Stromal cell of bone marrow (primary cell): ENCODE results near the gene STXBP1.

Experiments used
- DNase-seq: peaks from one replicate; pipeline ENCODE4 v3.0.0-alpha.2; 2012; ENCODE audit warnings: low read depth

The STXBP1 gene

DNA sequence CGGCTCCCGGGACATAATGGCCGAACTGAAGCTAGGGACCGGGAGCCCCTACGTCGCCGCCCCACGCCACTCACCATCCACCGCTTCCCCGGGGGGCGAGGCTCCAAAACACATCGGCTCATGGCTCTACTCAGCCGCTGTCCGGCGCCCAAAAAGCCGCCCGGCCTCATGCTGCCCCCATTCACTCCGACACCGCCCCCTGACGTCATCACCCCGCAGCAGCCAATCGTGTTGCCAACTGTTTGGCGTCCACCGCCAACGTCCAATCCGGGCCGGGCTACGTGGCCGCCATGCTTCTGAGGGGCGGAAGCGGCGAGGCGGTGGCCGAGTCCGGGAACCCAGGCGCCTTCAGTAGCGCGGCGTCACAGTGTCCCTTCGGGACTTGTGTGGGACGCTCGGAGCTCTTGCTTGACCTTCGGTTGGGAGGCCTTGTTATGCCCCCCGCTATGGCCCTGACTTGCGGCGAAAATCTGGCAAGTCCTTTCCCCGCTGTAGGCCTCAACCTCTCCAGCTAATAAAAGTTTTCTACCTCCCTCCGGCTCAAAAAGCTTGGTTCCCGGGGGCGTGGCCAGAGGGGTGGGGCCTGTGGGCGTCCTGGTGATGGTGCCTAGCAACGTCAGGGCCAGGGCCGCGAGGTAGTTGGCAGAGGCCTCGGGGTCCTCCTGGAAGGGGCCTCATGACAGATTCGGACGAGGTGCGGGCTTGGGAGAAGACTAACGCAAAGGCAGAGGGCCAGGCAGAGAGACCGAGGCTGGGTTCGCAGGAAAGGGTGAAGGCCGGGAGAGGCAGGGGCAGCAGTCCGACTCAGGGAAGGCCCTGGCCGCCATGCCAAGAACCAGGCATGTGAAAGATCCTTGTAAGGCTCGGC is 103.6 kb downstream of the STXBP1 start, which contains the start of the genes PTRH1 and TTC16:
Gene PTRH1, minus strand, starts transcription at position 194 of the 868 bp plus-strand sequence. Its CDS starts 24 bp downstream, at position 170.
Gene TTC16, plus strand, starts transcription at position 610 of the 868 bp plus-strand sequence. Its CDS starts 67 bp downstream, at position 677.
- peak; percentile 93 for DNase-seq

DNA sequence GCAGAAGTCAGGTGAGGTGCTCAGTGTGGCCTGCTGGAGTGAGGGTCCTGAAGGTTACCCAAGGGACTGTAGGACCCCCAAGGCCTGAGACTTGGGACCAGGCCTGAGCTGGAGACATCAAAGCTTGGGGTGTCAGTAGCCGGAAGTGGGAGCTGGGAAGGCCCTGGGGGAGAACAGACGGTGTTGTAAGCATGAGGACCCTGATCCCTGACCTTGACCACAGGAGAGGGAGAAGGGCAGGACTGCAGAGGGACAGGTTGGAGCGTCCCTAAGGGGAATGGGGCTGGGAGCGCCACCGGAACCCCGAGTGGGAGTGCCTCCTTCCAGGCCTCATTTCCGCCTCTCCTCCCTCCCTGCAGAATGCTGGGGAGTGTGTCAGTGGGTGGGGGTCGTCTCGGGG is 104.3 kb downstream of the STXBP1 start:
- DNase-seq = no peak

DNA sequence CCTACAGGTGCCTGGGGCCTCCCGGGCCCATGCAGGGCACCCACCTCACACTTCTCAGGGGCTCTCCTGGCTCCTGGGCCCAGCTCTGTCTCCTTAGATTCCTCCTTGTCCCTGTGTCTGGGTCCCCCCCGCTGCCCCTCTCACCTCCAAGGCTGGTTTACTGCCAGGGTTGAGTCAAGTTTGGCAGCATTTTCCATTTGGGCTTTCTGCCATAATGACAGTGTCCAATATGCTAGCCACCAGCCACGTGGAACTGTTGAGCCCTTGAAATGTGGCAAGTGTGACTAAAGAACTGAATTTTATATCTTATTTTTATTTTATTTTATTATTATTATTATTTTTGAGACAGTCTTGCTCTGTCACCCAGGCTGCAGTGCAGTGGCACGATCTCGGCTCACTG is 105.7 kb downstream of the STXBP1 start:
- DNase-seq = no peak

DNA sequence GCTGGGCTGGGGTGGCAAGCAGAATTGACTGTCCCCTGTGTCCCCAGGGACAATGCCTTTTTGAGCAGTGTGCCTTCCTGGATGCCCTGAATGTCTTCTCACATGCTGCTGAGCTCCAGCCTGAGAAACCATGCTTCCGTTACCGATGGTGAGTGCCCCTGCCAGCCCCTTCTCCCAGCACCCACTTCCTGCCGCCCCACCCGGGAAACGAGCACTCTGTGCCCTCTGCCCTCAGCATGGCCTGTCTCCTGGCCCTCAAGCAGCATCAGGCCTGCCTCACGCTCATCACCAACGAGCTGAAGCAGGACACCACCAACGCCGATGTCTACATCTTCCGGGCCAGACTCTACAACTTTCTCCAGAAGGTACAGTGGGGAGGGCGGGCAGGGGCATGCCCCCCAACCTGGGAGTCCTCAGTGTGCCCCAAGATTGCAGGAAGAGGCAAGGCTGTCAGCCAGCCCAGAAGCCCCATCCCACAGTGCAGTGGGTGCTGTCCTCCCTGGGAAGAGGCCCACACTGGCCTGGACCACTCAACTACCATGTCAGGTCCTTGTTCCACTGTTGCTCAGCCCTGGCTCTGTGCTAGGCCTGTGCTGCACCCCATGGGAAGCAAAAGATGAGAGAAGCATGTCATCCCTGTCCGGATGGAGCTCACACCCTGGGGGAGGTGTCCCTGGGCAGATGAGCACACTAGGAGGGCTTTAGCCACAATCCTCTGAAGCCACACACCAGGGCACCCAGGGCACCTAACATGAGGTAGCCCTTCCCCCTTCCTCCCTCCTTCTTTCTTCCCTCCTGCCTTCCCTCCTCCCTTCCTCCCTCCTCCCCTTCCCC is 108.2 kb downstream of the STXBP1 start:
- no peak for DNase-seq

DNA sequence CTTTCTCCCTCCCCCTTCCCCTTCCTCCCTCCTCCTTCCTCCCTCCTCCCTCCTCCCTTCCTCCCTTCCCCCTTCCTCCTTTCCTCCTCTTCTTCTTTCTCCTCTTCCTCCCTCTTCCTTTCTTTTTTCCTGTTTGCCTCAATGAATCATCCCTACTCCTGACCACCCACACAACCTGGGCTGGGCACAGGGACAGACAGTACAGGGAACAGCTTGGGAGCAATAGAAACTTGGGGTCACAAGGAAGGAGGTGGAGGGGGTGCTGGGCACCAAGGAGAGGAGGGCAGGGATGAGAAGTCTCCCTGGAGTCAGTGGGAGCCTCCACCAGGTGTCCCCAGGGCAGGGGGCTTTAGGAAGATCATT is 108.8 kb downstream of the STXBP1 start:
- DNase-seq = no peak

DNA sequence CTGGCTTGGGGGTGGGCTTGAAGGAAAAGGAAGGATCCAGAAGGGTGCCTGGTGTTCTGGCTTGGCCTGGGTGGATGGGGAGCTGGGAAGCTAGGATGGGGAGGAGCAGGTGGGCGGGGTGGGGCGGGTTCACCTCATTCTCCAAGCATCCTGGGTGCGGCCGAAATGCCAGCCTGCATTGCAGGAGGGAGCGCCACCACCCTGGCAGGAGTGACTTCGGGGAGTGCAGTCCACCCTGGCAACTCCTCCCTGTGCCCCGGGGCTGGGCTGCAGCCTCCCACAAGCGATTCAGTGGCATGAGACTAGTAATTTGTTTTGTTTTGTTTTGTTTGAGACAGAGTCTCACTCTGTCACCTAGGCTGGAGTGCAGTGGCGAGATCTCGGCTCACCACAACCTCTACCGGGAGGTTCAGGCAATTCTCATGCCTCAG is 109.3 kb downstream of the STXBP1 start:
- no peak for DNase-seq

DNA sequence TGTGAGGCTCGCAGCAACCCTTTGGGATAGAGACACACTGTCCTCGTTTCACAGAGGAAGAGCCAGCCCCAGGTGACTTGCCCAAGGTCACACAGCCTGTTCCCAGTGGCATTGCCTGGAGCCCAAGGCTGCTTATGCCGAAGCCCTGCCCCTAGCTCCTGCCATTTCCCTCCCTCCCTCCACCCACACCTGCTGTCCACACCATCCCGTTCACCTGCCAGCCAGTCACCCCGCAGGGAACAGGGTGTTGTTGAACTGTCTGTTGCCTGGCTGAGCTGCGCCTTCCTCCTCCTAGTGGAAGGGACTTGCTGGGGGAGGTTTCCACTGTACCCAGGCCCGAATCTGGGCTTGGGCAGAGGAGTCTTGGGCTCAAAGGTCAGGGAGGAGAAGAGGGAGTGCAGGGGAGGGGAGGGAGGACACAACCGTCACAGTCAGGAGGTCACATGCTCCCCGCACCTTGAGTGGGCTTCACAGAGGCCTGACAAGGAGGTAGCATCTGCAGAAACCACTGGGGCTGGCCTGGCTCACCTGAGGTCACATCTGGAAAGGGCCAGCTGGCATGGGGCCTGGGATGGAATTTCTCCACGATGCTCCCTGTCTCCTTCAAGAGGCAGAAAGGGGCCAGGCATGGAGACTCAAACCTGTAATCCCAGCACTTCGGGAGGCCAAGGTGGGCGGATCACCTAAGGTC is 110.1 kb downstream of the STXBP1 start:
- no peak for DNase-seq

DNA sequence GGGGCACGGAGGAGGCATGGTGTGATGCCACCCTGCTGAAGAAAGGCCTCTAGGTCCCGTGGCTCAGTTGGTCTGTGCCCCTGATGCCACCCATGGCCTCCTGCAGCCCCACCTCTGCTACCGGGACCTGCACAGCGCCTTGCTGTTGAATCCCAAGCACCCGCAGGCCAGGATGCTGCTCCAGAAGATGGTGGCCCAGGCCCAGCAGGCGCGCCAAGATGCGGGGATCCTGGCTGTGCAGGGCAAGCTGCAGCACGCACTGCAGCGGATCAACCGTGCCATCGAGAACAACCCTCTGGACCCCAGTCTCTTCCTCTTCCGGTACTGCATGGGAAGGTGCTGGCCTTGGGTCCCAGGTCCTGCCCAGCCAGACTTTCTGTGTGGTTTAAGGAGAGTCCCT is 110.9 kb downstream of the STXBP1 start:
- DNase-seq = no peak

DNA sequence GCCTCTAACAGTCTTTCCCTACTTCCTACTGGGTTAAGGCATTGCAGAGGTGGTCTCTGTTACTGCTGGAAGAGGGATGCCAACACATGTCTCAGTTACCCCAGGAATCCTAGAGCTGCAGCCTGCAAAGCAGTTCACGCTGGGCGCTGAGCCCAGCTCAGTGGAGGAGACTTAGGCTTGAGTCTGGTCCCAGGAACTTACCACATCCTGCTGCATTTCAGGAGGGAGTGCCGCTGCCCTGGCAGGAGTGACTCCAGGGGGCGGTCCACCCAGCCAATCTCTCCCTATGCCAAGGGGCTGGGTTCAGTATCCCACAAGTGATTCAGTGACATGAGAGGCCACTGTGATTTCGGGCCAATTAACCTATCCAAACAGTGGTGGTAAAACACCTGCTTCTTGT is 111.4 kb downstream of the STXBP1 start:
- peak; percentile 65 for DNase-seq

DNA sequence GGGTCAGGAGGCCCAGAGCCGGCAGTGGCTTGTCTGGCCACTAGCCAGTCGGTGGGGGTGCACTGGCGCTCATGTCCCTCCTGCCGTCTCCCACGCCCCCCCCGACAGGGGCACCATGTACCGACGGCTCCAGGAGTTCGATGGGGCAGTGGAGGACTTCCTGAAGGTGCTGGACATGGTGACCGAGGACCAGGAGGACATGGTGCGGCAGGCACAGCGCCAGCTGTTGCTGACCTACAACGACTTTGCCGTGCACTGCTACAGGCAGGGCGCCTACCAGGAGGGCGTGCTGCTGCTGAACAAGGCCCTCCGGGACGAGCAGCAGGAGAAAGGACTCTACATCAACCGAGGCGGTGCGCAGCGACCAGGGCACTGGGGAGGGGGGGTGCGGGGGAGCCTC is 111.9 kb downstream of the STXBP1 start:
- no peak for DNase-seq

DNA sequence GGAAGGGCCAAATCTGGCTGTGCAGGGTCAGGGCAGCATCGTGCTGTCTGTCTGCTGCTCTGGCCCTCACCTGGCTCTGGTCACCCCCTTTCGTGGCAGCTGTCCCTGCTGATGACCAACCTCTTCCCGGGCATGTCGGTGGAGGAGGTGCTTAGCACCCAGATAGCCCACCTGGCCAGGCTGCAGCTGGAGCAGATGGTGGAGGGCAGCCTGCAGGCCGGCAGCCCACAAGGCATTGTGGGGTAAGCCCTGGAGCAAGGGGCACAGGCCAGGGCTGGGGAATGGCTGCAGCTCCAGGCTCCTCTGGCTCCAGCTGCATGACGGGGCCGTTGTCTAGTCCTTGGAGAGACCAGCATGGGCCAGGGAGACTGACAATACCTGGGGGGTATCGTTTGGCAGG is 114.8 kb downstream of the STXBP1 start:
- no peak for DNase-seq

DNA sequence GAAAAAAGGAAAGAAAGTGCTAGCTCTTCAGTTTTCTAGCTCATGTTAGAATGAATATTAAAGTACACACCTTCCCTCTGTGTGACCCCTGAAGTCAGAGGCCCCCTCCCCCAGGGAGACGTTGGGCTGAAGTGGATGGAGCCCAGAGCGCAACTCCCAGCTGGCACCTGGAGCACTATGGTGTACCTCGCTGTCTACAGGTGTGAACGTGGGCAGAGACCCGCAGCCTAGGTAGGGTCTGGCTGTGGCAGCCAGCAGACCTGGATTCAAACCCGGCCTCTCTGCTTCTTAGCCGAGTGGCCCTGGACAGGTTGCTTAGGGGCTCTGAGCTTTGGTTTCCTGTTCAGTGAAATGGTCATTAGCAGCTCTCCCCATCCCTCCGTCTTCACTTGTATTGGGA is 116.7 kb downstream of the STXBP1 start:
- DNase-seq = no peak

DNA sequence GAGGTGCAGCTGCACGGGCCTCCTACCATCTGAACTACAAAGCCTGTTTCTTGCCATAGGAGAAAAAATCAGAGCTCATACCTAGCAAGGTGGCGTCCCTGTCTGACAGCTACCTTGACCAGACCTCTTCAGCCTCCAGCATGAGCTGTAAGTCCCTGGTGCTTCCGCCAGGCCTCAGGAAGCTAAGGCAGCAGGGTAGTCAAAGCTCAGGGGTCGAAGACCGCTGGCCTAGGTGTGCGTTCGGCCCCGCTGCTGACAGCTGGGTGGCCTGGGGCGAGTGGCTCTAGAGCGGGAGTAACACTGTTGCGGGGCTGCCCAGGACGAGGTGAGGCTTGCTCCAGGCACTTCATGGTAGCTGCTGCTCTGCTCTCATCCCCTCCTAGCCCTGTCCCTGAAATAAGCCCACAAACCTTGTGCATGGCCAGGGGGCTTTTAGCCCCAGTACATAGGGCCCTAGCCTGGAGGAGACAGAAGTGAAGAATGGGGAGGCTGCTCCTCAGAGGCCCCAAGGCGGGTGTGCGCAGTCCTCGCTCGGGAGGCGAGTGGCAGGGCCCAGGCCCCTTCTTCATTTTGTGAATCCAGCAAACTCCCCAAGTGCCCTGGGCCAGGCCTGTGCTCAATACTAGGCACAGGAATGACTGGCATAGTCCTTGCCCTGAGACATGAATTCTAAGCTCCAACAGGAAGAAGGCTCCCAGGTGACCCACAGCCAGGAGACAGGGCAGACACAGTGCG is 117.6 kb downstream of the STXBP1 start:
- DNase-seq = no peak

DNA sequence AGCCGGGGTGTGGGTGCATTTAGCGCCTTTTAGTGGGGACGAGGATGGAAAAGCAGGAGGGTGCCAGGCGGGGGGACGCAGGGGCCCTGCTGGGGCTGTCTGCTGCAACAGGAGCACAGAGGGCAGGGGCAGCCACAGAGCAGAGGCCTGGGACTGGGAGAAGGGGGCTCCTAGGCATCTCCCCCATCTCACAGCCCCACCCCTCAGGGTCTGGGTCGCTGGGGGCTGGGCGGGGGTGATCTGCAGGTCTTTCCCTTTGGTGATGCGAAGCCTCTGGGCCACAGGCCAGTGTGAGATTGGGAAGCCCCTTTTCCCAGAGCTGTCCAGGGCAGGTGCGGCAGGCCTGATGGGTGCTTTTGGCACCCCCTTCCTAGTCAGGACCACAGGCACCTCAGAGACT is 118.2 kb downstream of the STXBP1 start:
- DNase-seq = no peak

DNA sequence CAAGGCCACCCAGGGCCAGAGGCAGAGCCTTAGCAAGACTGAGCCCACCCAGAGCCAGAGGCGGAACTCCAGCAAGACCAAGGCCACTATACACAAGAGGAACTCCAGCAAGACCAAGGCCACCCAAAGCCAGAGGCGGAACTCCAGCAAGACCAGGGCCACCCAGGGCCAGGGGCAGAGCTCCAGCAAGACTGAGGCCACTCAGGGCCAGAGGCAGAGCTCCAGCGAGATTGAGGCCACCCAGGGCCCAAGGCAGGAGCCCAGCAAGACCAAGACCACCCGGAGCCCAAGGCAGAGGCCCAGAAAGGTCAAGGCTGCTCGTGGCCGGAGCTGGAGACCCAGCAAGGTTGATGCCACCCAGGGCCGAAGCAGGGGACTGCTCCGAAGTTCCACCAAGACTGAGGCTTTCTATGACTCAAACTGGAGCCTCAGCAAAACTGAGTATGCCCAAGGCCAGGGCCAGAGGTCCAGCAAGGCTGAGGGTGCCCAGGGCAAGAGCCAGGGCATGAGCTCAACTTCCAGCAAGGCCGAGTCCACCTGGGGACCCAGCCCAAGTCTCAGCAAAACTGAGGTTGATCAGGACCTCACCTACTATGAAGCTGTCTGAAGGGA is 118.8 kb downstream of the STXBP1 start:
- DNase-seq = no peak

DNA sequence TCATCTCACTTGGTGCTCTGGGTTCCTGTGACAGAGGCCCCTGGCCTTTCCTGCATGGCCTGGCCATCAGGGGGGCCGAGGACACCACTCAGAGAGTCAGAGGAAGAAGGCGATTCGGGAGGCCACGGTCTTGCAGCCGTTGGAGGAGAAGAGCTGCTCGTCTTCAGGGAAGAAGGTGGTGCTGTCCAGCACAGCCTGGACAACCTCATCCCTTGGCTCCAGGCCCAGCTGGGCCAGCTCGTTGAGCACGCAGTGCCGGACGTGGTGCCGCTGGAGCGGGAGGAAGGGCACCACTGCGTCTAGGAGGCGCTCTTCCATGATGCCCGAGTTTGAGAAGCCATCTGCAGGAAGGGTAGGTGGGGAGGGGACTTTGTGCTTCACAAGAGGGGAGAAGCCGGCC is 119.9 kb downstream of the STXBP1 start:
- no peak for DNase-seq

DNA sequence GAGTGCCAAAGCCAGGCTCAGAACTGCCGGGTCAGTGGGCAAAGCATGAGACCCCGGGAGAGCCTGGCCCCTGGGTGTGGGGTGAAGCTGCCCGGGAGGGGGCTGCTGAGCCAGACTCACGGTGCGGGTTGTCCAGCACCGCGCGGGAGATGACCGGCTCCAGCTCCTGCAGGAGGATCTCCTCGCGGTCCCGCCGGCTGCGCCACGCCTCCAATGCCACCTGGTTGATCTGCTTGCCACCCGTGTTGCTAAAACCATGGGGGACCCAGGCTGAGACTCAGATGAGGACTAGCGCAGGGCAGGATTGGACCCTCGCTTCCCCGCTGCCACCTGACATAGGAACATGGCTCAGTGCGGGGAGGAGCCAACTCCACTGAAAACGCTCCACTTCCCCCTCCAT is 120.4 kb downstream of the STXBP1 start:
- no peak for DNase-seq

DNA sequence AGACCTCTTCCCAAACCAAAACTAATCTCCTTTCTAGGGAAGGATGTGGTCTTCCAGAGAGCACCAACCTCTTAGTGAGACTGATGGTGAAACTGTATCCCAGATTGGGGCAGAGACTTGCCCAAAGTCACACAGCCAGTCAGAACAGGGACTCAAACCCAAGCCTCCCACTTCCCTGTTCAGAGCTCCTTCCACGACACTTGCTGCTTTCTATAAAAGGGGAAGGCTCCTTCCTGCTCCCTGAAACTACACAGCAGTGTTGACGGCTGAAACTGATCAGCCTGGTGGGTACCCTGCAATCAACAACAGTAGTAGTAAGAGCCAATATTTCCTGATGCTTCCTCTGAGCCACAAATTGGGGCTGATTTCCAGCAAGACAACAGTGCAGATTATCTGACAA is 121.5 kb downstream of the STXBP1 start:
- DNase-seq = no peak

DNA sequence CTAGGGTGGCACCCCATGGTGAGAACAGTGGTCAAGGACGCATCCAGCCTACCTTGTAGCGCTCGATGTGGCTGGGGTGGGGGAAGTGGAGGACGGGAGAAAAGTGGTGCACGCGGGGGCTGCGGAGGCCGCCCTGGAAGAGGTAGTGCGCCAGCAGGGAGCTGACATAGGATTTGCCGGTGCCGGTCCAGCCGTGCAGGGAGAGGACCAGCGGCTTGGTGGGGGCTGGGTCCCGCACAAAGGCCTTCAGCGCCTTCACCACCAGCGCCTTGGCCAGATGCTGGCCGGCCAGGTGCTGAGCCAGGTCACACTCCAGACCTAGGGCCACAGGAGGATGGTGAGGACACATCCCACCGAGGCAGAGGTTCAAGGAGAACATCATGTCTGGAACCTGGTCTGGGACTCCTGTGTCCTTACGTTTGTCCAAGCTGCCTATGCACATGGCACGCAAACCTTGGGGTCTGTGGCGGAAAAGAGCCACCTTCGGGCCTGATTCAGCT is 122.2 kb downstream of the STXBP1 start:
- DNase-seq = no peak

DNA sequence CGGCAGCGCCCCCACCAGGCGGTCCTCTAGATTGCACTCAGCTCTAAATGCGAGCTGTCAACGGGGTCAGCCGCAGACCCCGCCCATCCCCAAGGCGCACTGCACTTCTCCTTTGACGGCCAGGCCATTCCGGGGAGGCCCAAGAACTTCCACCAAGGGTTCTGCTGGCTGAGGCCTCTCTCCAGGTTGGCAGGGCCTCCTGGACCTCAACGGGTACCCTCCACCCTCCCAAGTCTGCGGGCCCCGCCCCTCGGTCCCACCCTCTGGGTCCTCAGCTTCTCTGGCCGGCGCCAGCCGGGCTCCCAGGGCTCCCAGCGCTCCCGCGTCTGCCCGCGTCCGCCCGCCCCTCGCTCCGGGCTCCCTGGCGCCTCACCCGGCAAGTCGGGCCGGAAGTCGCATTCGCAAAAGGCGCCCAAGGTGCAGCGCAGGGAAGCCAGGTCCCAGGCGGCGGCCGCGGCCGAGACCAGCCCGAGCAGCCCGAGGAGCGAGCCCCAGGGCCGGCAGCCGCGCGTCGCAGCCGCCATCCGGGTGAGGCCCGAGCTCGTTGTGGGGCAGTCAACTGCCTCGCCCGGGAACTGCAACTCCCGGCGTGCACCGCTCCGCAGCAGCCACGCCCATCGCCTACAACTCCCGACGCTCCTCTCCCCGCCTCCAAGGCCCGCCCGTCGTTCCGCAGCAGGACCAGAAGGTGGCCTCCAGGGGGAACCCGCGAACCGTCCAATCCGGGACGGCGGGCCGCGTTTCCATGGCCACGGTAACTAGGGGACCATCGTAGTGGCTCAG is 122.9 kb downstream of the STXBP1 start, which contains the start of gene TOR2A:
Gene TOR2A, minus strand, starts transcription at position 548 of the 783 bp plus-strand sequence. Its CDS starts 24 bp downstream, at position 524.
- DNase-seq = peak; percentile 94
